Activated CD8-positive, alpha-beta T cell treated with anti-CD3 and anti-CD28 coated beads for 36 hours (primary cell): Measurements from ENCODE around the gene MIPOL1. TPM values are rescaled to one million over a fixed set of nuclear protein-coding genes. Genes with fewer than 3 reads are reported as not detected.

Experiments used
- ATAC-seq: fragments of 200-7000 bp; cut with Tn5 transposase; one replicate; pipeline ENCODE4 v1.10.0; 2021; ENCODE audit warnings: mild to moderate bottlenecking, moderate library complexity
- CTCF ChIA-PET: fragments of 350-600 bp; sonication (Branson Sonifier 250); formaldehyde crosslinking; loops from one replicate; lab custom pipeline; 2021; ENCODE audit warnings: antibody characterized with exemption; lab: Charles Lee
- POLR2A ChIA-PET: fragments of 350-600 bp; sonication (Branson Sonifier 250); formaldehyde crosslinking; loops from one replicate; lab custom pipeline; 2021; ENCODE audit warnings: antibody characterized with exemption; lab: Charles Lee
- DNase-seq: peaks from one replicate; pipeline ENCODE4 v3.0.0-alpha.2; 2020
- H3K27ac Mint-ChIP-seq: one replicate; pipeline ENCODE4 v1.8.0; 2021; ENCODE audit warnings: mild to moderate bottlenecking, mixed read lengths
- H3K27me3 Mint-ChIP-seq: one replicate; pipeline ENCODE4 v1.8.0; 2021; ENCODE audit warnings: mixed read lengths
- H3K36me3 Mint-ChIP-seq: one replicate; pipeline ENCODE4 v1.8.0; 2021; ENCODE audit warnings: low read depth, mixed read lengths
- H3K4me1 Mint-ChIP-seq: one replicate; pipeline ENCODE4 v1.8.0; 2021; ENCODE audit warnings: low read depth, mixed read lengths
- H3K4me3 Mint-ChIP-seq: one replicate; pipeline ENCODE4 v1.8.0; 2021; ENCODE audit warnings: mild to moderate bottlenecking, moderate library complexity, mixed read lengths
- H3K9me3 Mint-ChIP-seq: one replicate; pipeline ENCODE4 v1.8.0; 2021; ENCODE audit warnings: mixed read lengths
- CTCF ChIP-seq: fragments of 200-600 bp; IDR thresholded peaks from one replicate; pipeline ENCODE4 v1.8.0; 2022; ENCODE audit warnings: antibody characterized with exemption, mild to moderate bottlenecking
- intact Hi-C: fragments of 100-400 bp; cut with micrococcal nuclease; formaldehyde crosslinking; loops from one replicate; pipeline ENCODE4 v1.10.0; 2022
- total RNA-seq, 2 experiments: library from RNA; stranded (reverse); gene quantifications; one replicate each; pipeline ENCODE4 v1.2.3, GENCODE V29; 2021

MIPOL1 gene
- total RNA-seq, 2 experiments from 2014 or later, result not detected

- CTCF ChIA-PET, result interaction anchor here (1.2 kb wide), 1 partner anchor 36 kb away, joined by 3 read pairs; no protein-coding TSS in a partner anchor
- POLR2A ChIA-PET, result no interaction called here
- H3K27ac Mint-ChIP-seq, result no peak overlapping the region
- peaks cover 13% of the 10 kb centered on the region for H3K27me3 Mint-ChIP-seq
- H3K4me3 Mint-ChIP-seq, result no peak overlapping the region
- no peak for TF ChIP-seq CTCF
- no peaks in the 10 kb centered on the region for H3K36me3 Mint-ChIP-seq
- no peak for ATAC-seq
- H3K9me3 Mint-ChIP-seq, result peaks cover 1% of the 10 kb centered on the region
- intact Hi-C loops, result no loop called here
- H3K4me1 Mint-ChIP-seq, result peaks cover 7% of the 10 kb centered on the region
- DNase-seq, result no peak
Measured at GRCh38 chr14:37194698-37195097, 3.0 kb upstream of the MIPOL1 start.

GRCh38 chr14:37195327-37195726 lies 2.4 kb upstream of the MIPOL1 start:
- H3K27ac Mint-ChIP-seq, result no peak overlapping the region
- no peak overlapping the region for H3K4me3 Mint-ChIP-seq
- peaks cover 1% of the 10 kb centered on the region for H3K9me3 Mint-ChIP-seq
- POLR2A ChIA-PET, result no interaction called here
- H3K36me3 Mint-ChIP-seq, result no peaks in the 10 kb centered on the region
- CTCF ChIA-PET, result no interaction called here
- H3K4me1 Mint-ChIP-seq, result peaks cover 7% of the 10 kb centered on the region
- DNase-seq, result no peak
- intact Hi-C loops, result no loop called here
- TF ChIP-seq CTCF, result no peak
- no peak for ATAC-seq
- H3K27me3 Mint-ChIP-seq, result peaks cover 13% of the 10 kb centered on the region

GRCh38 chr14:37196604-37197420 lies 925 bp upstream of the MIPOL1 start:
- ATAC-seq (no peak), DNase-seq (no peak)
- Mint-ChIP-seq H3K27me3 (peaks cover 13% of the 10 kb centered on the region), H3K4me3 (peak overlapping the region; percentile 20), H3K4me1 (peaks cover 7% of the 10 kb centered on the region), H3K36me3 (no peaks in the 10 kb centered on the region), H3K9me3 (peaks cover 1% of the 10 kb centered on the region), H3K27ac (no peak overlapping the region)
- ChIA-PET POLR2A (no interaction called here), CTCF (no interaction called here)
- no peak for TF ChIP-seq CTCF
- intact Hi-C loops, result no loop called here

- peaks cover 7% of the 10 kb centered on the region for H3K4me1 Mint-ChIP-seq
- POLR2A ChIA-PET, result no interaction called here
- DNase-seq (no peak), ATAC-seq (no peak)
- H3K27me3 Mint-ChIP-seq, result peaks cover 13% of the 10 kb centered on the region
- H3K27ac Mint-ChIP-seq, result no peak overlapping the region
- no peaks in the 10 kb centered on the region for H3K36me3 Mint-ChIP-seq
- peak overlapping the region; percentile 38 for H3K4me3 Mint-ChIP-seq
- no peak for TF ChIP-seq CTCF
- CTCF ChIA-PET, result no interaction called here
- H3K9me3 Mint-ChIP-seq, result peaks cover 1% of the 10 kb centered on the region
- intact Hi-C loops, result no loop called here
Measured at GRCh38 chr14:37198273-37198598, 499 bp downstream of the MIPOL1 start.

- TF ChIP-seq CTCF, result no peak
- H3K27ac Mint-ChIP-seq, result no peak overlapping the region
- peaks cover 13% of the 10 kb centered on the region for H3K27me3 Mint-ChIP-seq
- intact Hi-C loops, result no loop called here
- H3K4me1 Mint-ChIP-seq, result peaks cover 7% of the 10 kb centered on the region
- no peaks in the 10 kb centered on the region for H3K36me3 Mint-ChIP-seq
- no peak overlapping the region for H3K4me3 Mint-ChIP-seq
- DNase-seq (no peak), ATAC-seq (no peak)
- CTCF ChIA-PET, result no interaction called here
- POLR2A ChIA-PET, result no interaction called here
- H3K9me3 Mint-ChIP-seq, result peaks cover 1% of the 10 kb centered on the region
Measured at GRCh38 chr14:37198907-37199306, 1.2 kb downstream of the MIPOL1 start.
